Stimulated activated CD4-positive, alpha-beta T cell treated with anti-CD3 and anti-CD28 coated beads, Interleukin-2, amount 100 ng/mL, for 48 hours (primary cell): ENCODE results near the gene HLA-DQA2.
"Not testable (repeated sequence)": the region's sequence is repeated elsewhere in the genome, so short reads cannot be mapped to it uniquely, and the experiment has no call there.

Experiments used
- DNase-seq, 2 donors: peaks; one replicate each; pipeline ENCODE4 v3.0.0-alpha.2; 2020

Gene HLA-DQA2

DNA sequence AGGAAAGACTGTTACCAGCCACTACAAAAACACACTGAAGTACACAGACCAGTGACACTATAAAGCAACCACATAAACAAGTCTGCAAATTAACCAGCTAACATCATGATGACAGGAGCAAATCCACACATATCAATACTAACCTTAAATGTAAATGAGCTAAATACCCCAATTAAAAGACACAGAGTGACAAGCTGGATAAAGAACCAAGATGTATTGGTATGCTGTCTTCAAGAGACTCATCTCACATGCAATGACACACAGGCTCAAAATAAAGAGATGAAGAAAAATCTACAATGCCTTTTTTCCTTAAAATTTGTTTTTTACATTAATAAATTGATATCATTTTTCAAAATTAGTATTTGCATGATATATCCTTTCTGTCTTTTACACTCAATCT lies 41.7 kb downstream of the HLA-DQA2 start:
- not testable (repeated sequence) for DNase-seq

DNA sequence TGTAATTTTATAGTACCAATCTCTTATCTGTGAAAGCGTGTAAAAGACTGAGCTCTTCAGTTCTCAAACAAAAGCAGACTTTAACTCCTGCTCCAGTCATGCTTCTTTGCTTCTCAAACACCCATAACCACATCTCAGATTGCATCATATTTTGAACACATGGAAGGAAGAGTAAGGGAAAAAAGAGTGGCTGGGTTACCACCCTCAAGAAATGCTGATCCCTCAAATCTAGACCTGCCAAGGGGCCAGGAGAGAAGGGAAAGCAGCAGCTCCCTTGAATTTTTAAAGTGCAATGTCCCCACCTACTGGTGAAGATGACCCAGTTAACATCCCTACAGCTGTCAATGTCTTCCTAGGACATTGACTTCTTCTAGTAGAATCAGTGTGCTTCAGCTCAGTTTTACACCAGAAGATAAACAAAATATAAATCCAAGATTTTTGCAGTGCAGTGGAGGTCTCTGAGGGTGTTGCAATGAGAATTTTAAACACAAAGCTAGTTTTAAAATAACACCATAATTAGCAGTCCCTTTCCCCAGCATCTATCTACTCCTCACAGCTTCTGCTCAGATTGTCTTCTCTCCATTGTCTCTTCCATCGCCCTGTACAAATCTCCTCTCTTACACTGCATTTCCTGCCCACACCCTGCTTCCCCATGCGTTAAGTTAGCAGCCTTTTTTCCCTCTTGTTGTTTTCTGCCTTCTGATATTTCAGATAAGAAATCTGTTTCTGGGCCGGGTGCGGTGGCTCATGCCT lies 44.8 kb downstream of the HLA-DQA2 start:
- no peak for DNase-seq

DNA sequence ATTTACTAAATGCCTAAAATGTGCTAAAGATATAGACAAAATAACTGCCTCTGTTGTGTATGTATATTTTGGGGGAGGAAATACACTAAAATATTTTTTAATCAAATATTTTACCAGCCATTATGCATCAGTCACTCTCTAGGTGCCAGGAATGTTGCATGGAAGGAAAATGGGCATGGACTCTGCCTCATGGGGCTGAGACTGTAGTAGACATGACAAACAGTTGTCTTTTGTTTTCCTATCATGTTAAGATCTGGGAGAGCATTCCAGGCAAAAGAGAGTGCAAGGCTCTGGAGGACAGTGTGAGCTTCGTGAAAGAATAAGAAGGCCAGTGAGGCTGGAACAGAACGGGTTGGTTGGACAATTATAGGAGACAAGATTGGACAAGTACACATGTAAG lies 49.1 kb downstream of the HLA-DQA2 start:
- no peak for DNase-seq

DNA sequence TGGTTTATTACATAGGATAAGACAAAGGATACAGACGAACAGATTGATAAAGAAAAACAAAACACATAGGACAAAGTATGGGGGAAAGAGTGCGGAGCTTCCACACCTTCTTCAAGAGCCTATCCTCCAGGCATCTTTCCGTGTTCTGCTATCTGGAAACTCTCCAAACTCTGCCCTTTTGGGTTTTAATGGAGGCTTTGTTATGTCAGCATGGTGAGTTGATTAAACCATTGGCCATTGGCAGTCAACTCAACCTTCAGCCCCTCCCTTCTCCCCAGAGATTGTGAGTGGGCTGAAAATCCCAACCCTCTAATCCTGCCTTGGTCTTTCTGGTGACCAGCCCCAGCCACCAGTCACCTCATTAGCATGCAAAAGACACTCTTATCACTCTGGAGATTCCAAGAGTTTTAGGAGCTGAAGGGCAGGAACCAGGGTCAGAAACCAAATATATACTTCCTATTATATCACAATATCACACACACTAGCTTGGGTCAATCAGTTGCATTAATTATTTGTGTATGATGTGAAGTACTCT lies 51.8 kb downstream of the HLA-DQA2 start:
- no peak for DNase-seq

DNA sequence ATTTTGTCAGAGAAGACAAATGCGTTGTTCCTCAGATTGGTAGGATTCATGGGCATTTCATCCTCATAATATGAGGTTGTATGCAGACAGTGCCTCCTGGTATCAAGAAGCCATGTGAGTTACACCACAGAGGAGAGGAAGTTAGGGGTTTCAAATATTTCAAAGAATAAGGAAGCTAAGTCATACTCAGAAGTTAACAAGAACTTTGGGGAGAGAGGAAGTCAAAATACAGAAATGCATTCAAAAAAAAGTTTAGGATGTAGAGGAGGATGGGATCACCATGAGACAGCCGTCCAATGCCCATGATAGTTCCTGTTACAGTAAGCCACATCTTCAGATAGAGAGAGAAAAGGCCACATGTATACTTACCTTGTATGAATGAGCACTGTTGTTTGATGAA lies 53.3 kb downstream of the HLA-DQA2 start:
- no peak for DNase-seq
